Hypothalamus (tissue), 51 donors: ENCODE measurements around the gene GALNT2.

Experiments used
- DNase-seq, 51 donors: peaks; one replicate each; lab custom pipeline; 2025; lab: John Stamatoyannopoulos, UW

The GALNT2 gene

GRCh38 chr1:230326971-230327891 is 260.2 kb downstream of the GALNT2 start:
- no peak for DNase-seq

- DNase-seq = no peak
These were observed 260.9 kb downstream of the GALNT2 start for GRCh38 chr1:230327892-230328284.

- no peak for DNase-seq
These were observed 261.4 kb downstream of the GALNT2 start for GRCh38 chr1:230328342-230329015.

- no peak for DNase-seq
These were observed 263.1 kb downstream of the GALNT2 start for GRCh38 chr1:230330157-230330556.
